Fibroblast of pulmonary artery (primary cell): ENCODE measurements around the gene PRMT3.

ENCODE experiments used
- DNase-seq: peaks from one replicate; pipeline ENCODE4 v3.0.0-alpha.2; 2010; ENCODE audit warnings: low read depth
- H3K4me3 ChIP-seq: replicated peaks from 2 replicates; pipeline ENCODE4 v1.5.1; 2011; ENCODE audit warnings: low read depth, mild to moderate bottlenecking, control low read depth, low read length, moderate library complexity
- CTCF ChIP-seq: IDR thresholded peaks from 2 replicates; pipeline ENCODE4 v1.5.1; 2011; ENCODE audit warnings: mild to moderate bottlenecking, control low read depth, low read length, inconsistent platforms; ENCODE audit errors: missing control alignments

Gene PRMT3

GRCh38 chr11:20501971-20502370 lies 114.5 kb downstream of the PRMT3 start:
- DNase-seq: no peak
- no peak for TF ChIP-seq CTCF
- H3K4me3 ChIP-seq: no peak overlapping the region

- DNase-seq: no peak
- no peak for TF ChIP-seq CTCF
- no peak overlapping the region for H3K4me3 ChIP-seq
Measured at GRCh38 chr11:20511982-20512381, 124.5 kb downstream of the PRMT3 start.

- no peak for TF ChIP-seq CTCF
- no peak for DNase-seq
- no peak overlapping the region for H3K4me3 ChIP-seq
Measured at GRCh38 chr11:20512869-20513268, 125.4 kb downstream of the PRMT3 start.

GRCh38 chr11:20518323-20518834 lies 130.9 kb downstream of the PRMT3 start:
- TF ChIP-seq CTCF: no peak
- no peak for DNase-seq

GRCh38 chr11:20522536-20522935 lies 135.0 kb downstream of the PRMT3 start:
- TF ChIP-seq CTCF: no peak
- DNase-seq: no peak
- H3K4me3 ChIP-seq: no peak overlapping the region

More at GRCh38 chr11:20518323-20518834, 130.9 kb downstream of the PRMT3 start:
- no peak overlapping the region for H3K4me3 ChIP-seq

GRCh38 chr11:20529757-20530156 lies 142.2 kb downstream of the PRMT3 start:
- no peak for TF ChIP-seq CTCF
- H3K4me3 ChIP-seq: no peak overlapping the region
- DNase-seq: no peak

GRCh38 chr11:20530942-20531703 lies 143.6 kb downstream of the PRMT3 start:
- no peak for TF ChIP-seq CTCF
- DNase-seq: no peak

More at GRCh38 chr11:20530942-20531703, 143.6 kb downstream of the PRMT3 start:
- H3K4me3 ChIP-seq: no peak overlapping the region
